Rectal smooth muscle tissue (tissue), 1 donor: ENCODE data around the gene UGT1A9.

ENCODE experiments used
- H3K27ac ChIP-seq: one replicate; pipeline ENCODE4 v1.7.0; 2013; ENCODE audit warnings: low read depth, low read length, inconsistent platforms
- H3K27me3 ChIP-seq: one replicate; pipeline ENCODE4 v1.7.0; 2013; ENCODE audit warnings: low read length; ENCODE audit not compliant: control insufficient read depth, insufficient read depth
- H3K36me3 ChIP-seq: one replicate; pipeline ENCODE4 v1.7.0; 2013; ENCODE audit warnings: low read length; ENCODE audit not compliant: control insufficient read depth, insufficient read depth
- H3K4me1 ChIP-seq: one replicate; pipeline ENCODE4 v1.7.0; 2013; ENCODE audit warnings: low read length; ENCODE audit not compliant: control insufficient read depth, insufficient read depth
- H3K4me3 ChIP-seq: one replicate; pipeline ENCODE4 v1.7.0; 2013; ENCODE audit warnings: low read length
- H3K9ac ChIP-seq: one replicate; pipeline ENCODE4 v1.7.0; 2013; ENCODE audit warnings: low read length

UGT1A9 gene

GRCh38 chr2:233658610-233659009 is 13.1 kb upstream of the UGT1A9 start:
- no peak overlapping the region for H3K9ac ChIP-seq
- no peaks in the 10 kb centered on the region for H3K36me3 ChIP-seq
- H3K27ac ChIP-seq: no peak overlapping the region
- H3K27me3 ChIP-seq: no peaks in the 10 kb centered on the region
- H3K4me1 ChIP-seq: no peaks in the 10 kb centered on the region
- H3K4me3 ChIP-seq: no peak overlapping the region

GRCh38 chr2:233663911-233664310 is 7.8 kb upstream of the UGT1A9 start:
- Histone ChIP-seq H3K36me3 (no peaks in the 10 kb centered on the region), H3K27ac (no peak overlapping the region), H3K4me3 (no peak overlapping the region), H3K9ac (no peak overlapping the region), H3K4me1 (no peaks in the 10 kb centered on the region), H3K27me3 (no peaks in the 10 kb centered on the region)

GRCh38 chr2:233668605-233669260 is 3.0 kb upstream of the UGT1A9 start:
- Histone ChIP-seq H3K4me1 (no peaks in the 10 kb centered on the region), H3K9ac (no peak overlapping the region), H3K27ac (no peak overlapping the region), H3K4me3 (no peak overlapping the region), H3K27me3 (no peaks in the 10 kb centered on the region), H3K36me3 (no peaks in the 10 kb centered on the region)

GRCh38 chr2:233672886-233673285 is 1.2 kb downstream of the UGT1A9 start:
- Histone ChIP-seq H3K4me3 (no peak overlapping the region), H3K27ac (no peak overlapping the region), H3K27me3 (no peaks in the 10 kb centered on the region), H3K9ac (no peak overlapping the region), H3K4me1 (no peaks in the 10 kb centered on the region), H3K36me3 (no peaks in the 10 kb centered on the region)

GRCh38 chr2:233673896-233674295 is 2.2 kb downstream of the UGT1A9 start:
- no peaks in the 10 kb centered on the region for H3K4me1 ChIP-seq
- no peak overlapping the region for H3K9ac ChIP-seq
- H3K27ac ChIP-seq: no peak overlapping the region

GRCh38 chr2:233674314-233674713 is 2.6 kb downstream of the UGT1A9 start:
- Histone ChIP-seq H3K4me3 (no peak overlapping the region), H3K4me1 (no peaks in the 10 kb centered on the region), H3K27ac (no peak overlapping the region), H3K9ac (no peak overlapping the region), H3K27me3 (no peaks in the 10 kb centered on the region), H3K36me3 (no peaks in the 10 kb centered on the region)

More at GRCh38 chr2:233673896-233674295, 2.2 kb downstream of the UGT1A9 start:
- no peaks in the 10 kb centered on the region for H3K27me3 ChIP-seq
- H3K36me3 ChIP-seq: no peaks in the 10 kb centered on the region
- no peak overlapping the region for H3K4me3 ChIP-seq

GRCh38 chr2:233674995-233675394 is 3.3 kb downstream of the UGT1A9 start:
- Histone ChIP-seq H3K9ac (no peak overlapping the region), H3K27ac (no peak overlapping the region), H3K36me3 (no peaks in the 10 kb centered on the region), H3K4me1 (no peaks in the 10 kb centered on the region), H3K27me3 (no peaks in the 10 kb centered on the region), H3K4me3 (no peak overlapping the region)

- H3K4me1 ChIP-seq: no peaks in the 10 kb centered on the region
- no peak overlapping the region for H3K27ac ChIP-seq
- H3K4me3 ChIP-seq: no peak overlapping the region
- no peaks in the 10 kb centered on the region for H3K27me3 ChIP-seq
- H3K36me3 ChIP-seq: no peaks in the 10 kb centered on the region
- no peak overlapping the region for H3K9ac ChIP-seq
Measured at GRCh38 chr2:233676046-233676445, 4.3 kb downstream of the UGT1A9 start.

- Histone ChIP-seq H3K4me3 (no peak overlapping the region), H3K4me1 (no peaks in the 10 kb centered on the region), H3K27me3 (no peaks in the 10 kb centered on the region), H3K27ac (no peak overlapping the region), H3K9ac (no peak overlapping the region), H3K36me3 (no peaks in the 10 kb centered on the region)
Measured at GRCh38 chr2:233679196-233679595, 7.5 kb downstream of the UGT1A9 start.

- Histone ChIP-seq H3K27me3 (no peaks in the 10 kb centered on the region), H3K27ac (no peak overlapping the region), H3K36me3 (no peaks in the 10 kb centered on the region), H3K4me3 (no peak overlapping the region), H3K4me1 (no peaks in the 10 kb centered on the region), H3K9ac (no peak overlapping the region)
Measured at GRCh38 chr2:233680361-233681045, 8.8 kb downstream of the UGT1A9 start.

GRCh38 chr2:233681521-233682099 is 9.9 kb downstream of the UGT1A9 start, which contains the start of gene UGT1A7:
Gene UGT1A7 (plus strand): TSS chr2:233681901. CDS start chr2:233681938, 37 bp downstream.
- H3K9ac ChIP-seq: no peak within 1 kb of the TSS
- H3K4me3 ChIP-seq: no peak within 1 kb of the TSS
- H3K4me1 ChIP-seq: no peaks in the 10 kb centered on the region
- H3K27ac ChIP-seq: no peak within 1 kb of the TSS
- H3K27me3 ChIP-seq: no peaks in the 10 kb centered on the region
- no peaks in the 10 kb centered on the region for H3K36me3 ChIP-seq

- Histone ChIP-seq H3K4me1 (no peaks in the 10 kb centered on the region), H3K36me3 (no peaks in the 10 kb centered on the region), H3K4me3 (no peak overlapping the region), H3K27ac (no peak overlapping the region), H3K27me3 (no peaks in the 10 kb centered on the region), H3K9ac (no peak overlapping the region)
Measured at GRCh38 chr2:233684640-233685039, 12.9 kb downstream of the UGT1A9 start.
